MM.1S (cell line): ENCODE data around the gene SUSD2.

Experiments
- DNase-seq: peaks from one replicate; pipeline ENCODE4 v3.0.0-alpha.2; 2015
- H2AFZ ChIP-seq: fragments of 300-600 bp; sonication (generic); 2 replicates; pipeline ENCODE4 v1.6.0; 2016; ENCODE audit warnings: antibody characterized with exemption, low read length
- H3F3A ChIP-seq: fragments of 300-600 bp; sonication (generic); 2 replicates; pipeline ENCODE4 v1.6.1; 2016; ENCODE audit warnings: mild to moderate bottlenecking, antibody characterized with exemption, low read length, moderate library complexity, mixed read lengths; ENCODE audit not compliant: insufficient read depth
- H3K27ac ChIP-seq: fragments of 300-600 bp; sonication (generic); 2 replicates; pipeline ENCODE4 v1.5.1; 2016; ENCODE audit warnings: mild to moderate bottlenecking, low read length
- H3K27me3 ChIP-seq: fragments of 300-600 bp; sonication (generic); replicated peaks from 2 replicates; pipeline ENCODE4 v1.6.0; 2016; ENCODE audit warnings: low read length; ENCODE audit not compliant: insufficient read depth
- H3K36me3 ChIP-seq: fragments of 300-600 bp; sonication (generic); replicated peaks from 2 replicates; pipeline ENCODE4 v1.6.1; 2016; ENCODE audit warnings: mild to moderate bottlenecking, low read length, mixed read lengths; ENCODE audit not compliant: insufficient read depth
- H3K4me1 ChIP-seq: fragments of 300-600 bp; sonication (generic); 2 replicates; pipeline ENCODE4 v1.6.1; 2016; ENCODE audit warnings: low read length, mixed read lengths
- H3K4me2 ChIP-seq: fragments of 300-600 bp; sonication (generic); 2 replicates; pipeline ENCODE4 v1.6.0; 2016; ENCODE audit warnings: low read depth, low read length
- H3K4me3 ChIP-seq: fragments of 300-600 bp; sonication (generic); 2 replicates; pipeline ENCODE4 v1.5.1; 2016; ENCODE audit warnings: low read length, mixed read lengths
- H3K79me2 ChIP-seq: fragments of 300-600 bp; sonication (generic); 2 replicates; pipeline ENCODE4 v1.6.1; 2016; ENCODE audit warnings: mixed run types, low read length, mixed read lengths
- H3K9ac ChIP-seq: fragments of 300-600 bp; sonication (generic); 2 replicates; pipeline ENCODE4 v1.6.1; 2016; ENCODE audit warnings: low read length, mixed read lengths
- H3K9me2 ChIP-seq: fragments of 300-600 bp; sonication (generic); replicated peaks from 2 replicates; pipeline ENCODE4 v1.6.1; 2016; ENCODE audit warnings: mild to moderate bottlenecking, low read length, mixed read lengths; ENCODE audit not compliant: insufficient read depth
- H3K9me3 ChIP-seq: fragments of 300-600 bp; sonication (generic); replicated peaks from 2 replicates; pipeline ENCODE4 v1.6.1; 2016; ENCODE audit warnings: mild to moderate bottlenecking, low read length, mixed read lengths; ENCODE audit not compliant: insufficient read depth
- H4K20me1 ChIP-seq: fragments of 300-600 bp; sonication (generic); 2 replicates; pipeline ENCODE4 v1.6.1; 2016; ENCODE audit warnings: mild to moderate bottlenecking, low read length, moderate library complexity, mixed read lengths; ENCODE audit not compliant: insufficient read depth
- CTCF ChIP-seq: fragments of 300-600 bp; sonication (generic); IDR thresholded peaks from 2 replicates; pipeline ENCODE4 v1.5.1; 2016; ENCODE audit warnings: antibody characterized with exemption, low read length, mixed read lengths
- EZH2 ChIP-seq: fragments of 300-600 bp; sonication (generic); optimal IDR thresholded peaks from 2 replicates; pipeline ENCODE3; 2017; ENCODE audit warnings: low read depth, mild to moderate bottlenecking, antibody characterized with exemption, low read length, mixed read lengths
- EZH2phosphoT487 ChIP-seq: fragments of 300-600 bp; sonication (generic); IDR thresholded peaks from 2 replicates; pipeline ENCODE4 v1.6.1; 2018; ENCODE audit warnings: antibody characterized with exemption, low read length

Gene SUSD2

DNA sequence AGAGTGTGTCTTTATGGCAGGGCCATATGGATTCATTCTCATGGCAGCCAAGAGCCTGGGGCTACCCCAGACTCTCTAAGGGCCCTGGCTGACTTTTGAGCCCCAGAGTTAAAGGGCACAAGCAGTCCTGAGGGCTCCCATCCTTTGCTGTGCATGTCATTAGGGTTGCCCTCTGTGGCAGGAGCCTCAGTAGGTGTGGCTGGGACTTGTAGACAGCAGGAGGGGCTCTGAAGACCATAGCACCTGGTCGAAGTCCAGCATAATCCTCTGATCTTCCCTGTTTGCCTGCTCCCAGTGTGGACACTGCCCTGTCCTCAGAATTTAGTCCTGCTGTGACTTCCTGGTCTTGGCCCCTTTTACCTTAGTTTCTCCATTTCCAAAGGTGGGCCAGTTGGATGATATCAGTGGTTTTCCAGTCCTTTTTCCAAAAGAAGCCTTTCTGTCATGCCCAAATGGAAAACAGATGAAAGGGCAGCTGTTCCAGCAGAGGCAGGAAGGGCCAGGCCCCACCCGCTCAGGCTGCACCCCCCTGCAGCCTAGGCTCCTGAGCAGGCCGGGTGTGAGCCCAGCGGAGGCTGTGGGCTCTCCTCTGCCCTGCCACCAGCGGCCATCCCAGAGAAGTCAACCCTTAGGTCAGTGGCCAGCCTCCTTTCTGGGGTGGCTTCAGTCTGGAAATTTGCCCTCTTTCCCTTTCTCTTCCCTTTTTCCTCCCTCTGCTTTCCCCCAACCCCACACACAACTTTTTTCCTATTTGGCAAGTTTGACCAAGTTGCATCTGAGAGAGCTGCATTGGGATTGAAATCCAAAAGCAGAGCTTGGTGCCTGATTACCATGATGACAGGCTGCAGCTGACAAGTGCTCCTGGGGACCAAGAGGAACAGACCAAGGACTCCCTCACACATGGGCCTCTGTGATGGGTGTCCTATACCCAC is 32.8 kb upstream of the SUSD2 start:
- peak overlapping the region; percentile 15; the same call in 1 of the 2 replicates for H3K4me2 ChIP-seq
- H3K27ac ChIP-seq = peak overlapping the region; percentile 92
- H3K9ac ChIP-seq = peak overlapping the region; percentile 4; the same call in 1 of the 2 replicates
- H3K4me1 ChIP-seq = peaks cover 60% of the 10 kb centered on the region
- no peaks in the 10 kb centered on the region for H3K27me3 ChIP-seq
- H4K20me1 ChIP-seq = no peaks in the 10 kb centered on the region
- TF ChIP-seq EZH2phosphoT487 (no peak), EZH2 (no peak), CTCF (no peak)
- no peaks in the 10 kb centered on the region for H3K9me3 ChIP-seq
- no peak overlapping the region for H3K4me3 ChIP-seq
- no peaks in the 10 kb centered on the region for H3K36me3 ChIP-seq
- H3K79me2 ChIP-seq = peaks cover 22% of the 10 kb centered on the region
- peaks cover 35% of the 10 kb centered on the region for H3F3A ChIP-seq
- H2AFZ ChIP-seq = no peak overlapping the region
- H3K9me2 ChIP-seq = no peaks in the 10 kb centered on the region
- DNase-seq = no peak

- Histone ChIP-seq H4K20me1 (no peaks in the 10 kb centered on the region), H3K9me2 (no peaks in the 10 kb centered on the region), H3K9me3 (no peaks in the 10 kb centered on the region), H2AFZ (no peak overlapping the region), H3F3A (peaks cover 41% of the 10 kb centered on the region), H3K4me3 (no peak overlapping the region), H3K27ac (no peak overlapping the region), H3K36me3 (no peaks in the 10 kb centered on the region), H3K79me2 (peaks cover 16% of the 10 kb centered on the region; the same call in 1 of the 2 replicates), H3K27me3 (no peaks in the 10 kb centered on the region), H3K4me2 (no peak overlapping the region), H3K4me1 (peaks cover 60% of the 10 kb centered on the region), H3K9ac (no peak overlapping the region)
- DNase-seq = no peak
- TF ChIP-seq EZH2phosphoT487 = no peak
- no peak for TF ChIP-seq EZH2
- TF ChIP-seq CTCF = no peak
Observed at GRCh38 chr22:24149198-24149590, 32.1 kb upstream of the SUSD2 start.

GRCh38 chr22:24153353-24153752 is 27.9 kb upstream of the SUSD2 start:
- Histone ChIP-seq H3K79me2 (peaks cover 30% of the 10 kb centered on the region), H3K27me3 (no peaks in the 10 kb centered on the region), H3K4me2 (no peak overlapping the region), H3K27ac (peak overlapping the region; percentile 14; the same call in 1 of the 2 replicates), H4K20me1 (no peaks in the 10 kb centered on the region), H3K9me2 (no peaks in the 10 kb centered on the region), H3K4me1 (peaks cover 42% of the 10 kb centered on the region), H3K36me3 (no peaks in the 10 kb centered on the region), H3F3A (peaks cover 27% of the 10 kb centered on the region), H3K9me3 (no peaks in the 10 kb centered on the region), H3K9ac (no peak overlapping the region), H2AFZ (no peak overlapping the region), H3K4me3 (no peak overlapping the region)
- TF ChIP-seq EZH2phosphoT487 = no peak
- no peak for TF ChIP-seq CTCF
- no peak for TF ChIP-seq EZH2
- DNase-seq = no peak
